CD14-positive monocyte (primary cell): Measurements from ENCODE around the gene CDC25B. TPM values are rescaled to one million over a fixed set of nuclear protein-coding genes. Genes with fewer than 3 reads are reported as not detected.

Experiments
- DNase-seq, 3 donors: peaks; one replicate each; pipeline ENCODE4 v3.0.0-alpha.2; 2011 to 2022
- H2AFZ ChIP-seq: 2 replicates; pipeline ENCODE4 v1.6.0; 2012; ENCODE audit warnings: mild to moderate bottlenecking, low read depth, low read length, inconsistent platforms; ENCODE audit not compliant: insufficient read depth, poor library complexity, severe bottlenecking
- H3K27ac ChIP-seq, 2 donors: 1 replicate in 1 of 2; 2 replicates in 1 of 2; pipeline ENCODE4 v1.5.1; 2012 to 2013; ENCODE audit warnings: low read length in 2 of 2, control low read depth in 1 of 2, inconsistent platforms in 1 of 2, low read depth in 1 of 2, mild to moderate bottlenecking in 1 of 2
- H3K27me3 ChIP-seq, 2 donors: one replicate each; pipeline versions ENCODE4 v1.6.0 to v1.6.1; 2011 to 2013; ENCODE audit warnings: low read length in 2 of 2; ENCODE audit not compliant: control insufficient read depth in 2 of 2, insufficient read depth in 2 of 2
- H3K36me3 ChIP-seq, 2 donors: replicated peaks in 1 of 2; 1 replicate in 1 of 2; 2 replicates in 1 of 2; pipeline versions ENCODE4 v1.5.1 to v1.6.1; 2012 to 2013; ENCODE audit warnings: low read length in 2 of 2, control low read depth in 1 of 2, inconsistent platforms in 1 of 2, mild to moderate bottlenecking in 1 of 2; ENCODE audit not compliant: insufficient read depth in 2 of 2, control insufficient read depth in 1 of 2
- H3K4me1 ChIP-seq, 2 donors: 1 replicate in 1 of 2; 2 replicates in 1 of 2; pipeline versions ENCODE4 v1.5.1 to v1.6.1; 2012 to 2013; ENCODE audit warnings: low read length in 2 of 2, control low read depth in 1 of 2, inconsistent platforms in 1 of 2, mild to moderate bottlenecking in 1 of 2, moderate library complexity in 1 of 2; ENCODE audit not compliant: insufficient read depth in 2 of 2, control insufficient read depth in 1 of 2
- H3K4me2 ChIP-seq: replicated peaks from 2 replicates; pipeline ENCODE3; 2012; ENCODE audit warnings: low read length, moderate library complexity, mild to moderate bottlenecking; ENCODE audit not compliant: poor library complexity, severe bottlenecking; ENCODE audit errors: extremely low read depth
- H3K4me3 ChIP-seq, 3 experiments: fragments of 200-600 bp in 1 of 3; sonication (generic) in 1 of 3; replicated peaks in 1 of 3; 1 replicate in 2 of 3; 2 replicates in 1 of 3; pipeline ENCODE4 v1.5.1; 2011 to 2013; ENCODE audit warnings: low read length in 3 of 3, mild to moderate bottlenecking in 3 of 3, control low read depth in 2 of 3, low read depth in 2 of 3, inconsistent platforms in 1 of 3, moderate library complexity in 1 of 3
- H3K79me2 ChIP-seq: 2 replicates; pipeline ENCODE4 v1.6.0; 2012; ENCODE audit warnings: mild to moderate bottlenecking, control low read depth, inconsistent platforms, low read length, moderate library complexity; ENCODE audit not compliant: insufficient read depth
- H3K9ac ChIP-seq: 2 replicates; pipeline ENCODE4 v1.6.0; 2017; ENCODE audit warnings: low read length, mild to moderate bottlenecking; ENCODE audit not compliant: insufficient read depth, poor library complexity, severe bottlenecking
- H3K9me3 ChIP-seq, 2 donors: replicated peaks in 1 of 2; 1 replicate in 1 of 2; 2 replicates in 1 of 2; pipeline versions ENCODE4 v1.5.1 to v1.6.1; 2012 to 2013; ENCODE audit warnings: low read length in 2 of 2, control low read depth in 1 of 2; ENCODE audit not compliant: control insufficient read depth in 1 of 2, insufficient read depth in 1 of 2
- H4K20me1 ChIP-seq: 2 replicates; pipeline ENCODE4 v1.6.0; 2012; ENCODE audit warnings: mild to moderate bottlenecking, low read length, control low read depth, moderate library complexity; ENCODE audit not compliant: insufficient read depth
- H3K27ac Mint-ChIP-seq, 7 donors: one replicate each; pipeline ENCODE4 v1.8.0; 2020; ENCODE audit warnings: mild to moderate bottlenecking in 7 of 7, mixed read lengths in 7 of 7, moderate library complexity in 6 of 7, inconsistent platforms in 2 of 7
- H3K27me3 Mint-ChIP-seq, 3 donors: one replicate each; pipeline ENCODE4 v1.8.0; 2021 to 2022; ENCODE audit warnings: low read depth in 3 of 3, mild to moderate bottlenecking in 3 of 3, mixed read lengths in 3 of 3, moderate library complexity in 3 of 3, inconsistent platforms in 1 of 3
- H3K36me3 Mint-ChIP-seq, 2 donors: one replicate each; pipeline ENCODE4 v1.8.0; 2020; ENCODE audit warnings: mixed read lengths in 2 of 2, inconsistent platforms in 1 of 2, mild to moderate bottlenecking in 1 of 2
- H3K4me1 Mint-ChIP-seq: one replicate; pipeline ENCODE4 v1.8.0; 2020; ENCODE audit warnings: mild to moderate bottlenecking, mixed read lengths
- H3K4me3 Mint-ChIP-seq, 2 donors: one replicate each; pipeline ENCODE4 v1.8.0; 2020; ENCODE audit warnings: mild to moderate bottlenecking in 2 of 2, mixed read lengths in 2 of 2, moderate library complexity in 1 of 2
- H3K9me3 Mint-ChIP-seq, 7 donors: one replicate each; pipeline ENCODE4 v1.8.0; 2020 to 2022; ENCODE audit warnings: mixed read lengths in 7 of 7, mild to moderate bottlenecking in 6 of 7, moderate library complexity in 6 of 7, inconsistent platforms in 2 of 7
- WGBS: methylation state at CpG from one replicate; pipeline ENCODE4 v1.1.5; 2013; ENCODE audit warnings: missing lambda C conversion rate; ENCODE audit not compliant: insufficient coverage; 5-methylcytosine and 5-hydroxymethylcytosine counted together
- intact Hi-C, 2 donors: fragments of 100-400 bp; cut with micrococcal nuclease; formaldehyde crosslinking; loops; one replicate each; pipeline versions ENCODE4 v1.15.0 to v1.15.1; 2023
- polyA plus RNA-seq, 3 donors: library from polyadenylated mRNA; depleted of rRNA in 1 of 3; unstranded in 2 of 3; stranded (reverse) in 1 of 3; fragments of 300-500 nt in 2 of 3; fragments of >200 nt in 1 of 3; fragmentation: Illumina TruSeq in 2 of 3; gene quantifications; 1 replicate in 2 of 3; 2 replicates in 1 of 3; pipeline ENCODE4 v1.2.3, GENCODE V29; 2012 to 2021
- TF ChIP-seq, protein P1 (sequence below): fragments of 200-600 bp; IDR thresholded peaks from one replicate; pipeline ENCODE4 v1.8.0; 2022; ENCODE audit warnings: antibody characterized with exemption, mild to moderate bottlenecking

The CDC25B gene
- polyA plus RNA-seq, 3 donors, result 3.6 to 35.6 (median 4.0) TPM

DNA sequence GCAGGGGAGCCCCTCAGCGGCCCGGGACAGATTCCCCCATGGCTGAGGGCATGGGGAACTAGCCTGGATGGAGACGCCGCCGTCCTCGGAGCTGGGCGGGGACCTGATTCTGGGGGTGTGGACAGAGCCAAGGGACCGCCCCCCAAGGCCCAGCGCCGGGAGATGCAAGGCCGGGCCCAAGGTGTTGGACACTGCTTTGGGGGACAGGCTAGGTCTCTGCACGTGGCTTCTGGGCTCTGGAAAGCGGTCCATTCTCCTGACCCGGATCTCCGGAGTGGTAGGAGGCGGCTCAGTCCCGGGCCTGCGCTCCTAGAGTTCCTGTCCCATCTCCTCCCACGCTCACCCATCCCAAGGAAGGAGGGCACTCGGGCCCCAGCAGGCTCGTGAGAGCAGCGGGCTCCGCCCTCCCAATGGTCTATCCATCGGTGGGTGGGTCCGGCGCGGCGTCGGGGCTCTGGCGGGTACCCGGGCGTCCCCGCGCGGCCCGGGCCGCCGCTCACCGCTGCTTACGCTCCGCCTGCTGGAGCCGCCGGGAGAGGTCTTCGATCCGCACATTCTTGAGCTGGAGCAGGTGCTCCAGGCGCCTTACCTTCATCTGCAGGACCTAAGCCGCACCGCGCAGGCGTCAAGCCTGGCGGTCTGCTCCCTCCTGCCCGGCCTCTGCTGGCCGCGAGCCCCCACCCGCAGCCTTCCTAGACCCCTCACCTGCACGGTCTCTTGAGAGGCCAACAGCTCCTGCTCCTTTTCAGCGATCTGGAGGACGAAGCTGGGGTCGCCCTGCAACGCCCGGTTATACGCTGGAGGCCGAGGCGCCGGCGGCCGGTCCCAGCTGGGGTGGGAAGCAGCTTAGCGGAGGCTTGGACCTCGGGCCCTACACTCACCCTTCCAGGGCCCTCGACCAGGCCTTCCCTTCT is 18.1 kb upstream of the CDC25B start:
- intact Hi-C loops, result no loop called here
- WGBS, result 2% methylated on average over 69 of the region's 70 CpGs
- peaks cover 0 to 10% (median 4%) of the 10 kb centered on the region in 7 donors for H3K9me3 Mint-ChIP-seq
- no peak overlapping the region for H3K27ac ChIP-seq
- peak overlapping the region; percentile 95 for H3K4me2 ChIP-seq
- H3K27me3 Mint-ChIP-seq, result peaks cover 27 to 37% (median 28%) of the 10 kb centered on the region in 3 donors
- H3K9me3 ChIP-seq, result peaks cover 10% of the 10 kb centered on the region in 2 donors
- TF ChIP-seq, protein P1, sequence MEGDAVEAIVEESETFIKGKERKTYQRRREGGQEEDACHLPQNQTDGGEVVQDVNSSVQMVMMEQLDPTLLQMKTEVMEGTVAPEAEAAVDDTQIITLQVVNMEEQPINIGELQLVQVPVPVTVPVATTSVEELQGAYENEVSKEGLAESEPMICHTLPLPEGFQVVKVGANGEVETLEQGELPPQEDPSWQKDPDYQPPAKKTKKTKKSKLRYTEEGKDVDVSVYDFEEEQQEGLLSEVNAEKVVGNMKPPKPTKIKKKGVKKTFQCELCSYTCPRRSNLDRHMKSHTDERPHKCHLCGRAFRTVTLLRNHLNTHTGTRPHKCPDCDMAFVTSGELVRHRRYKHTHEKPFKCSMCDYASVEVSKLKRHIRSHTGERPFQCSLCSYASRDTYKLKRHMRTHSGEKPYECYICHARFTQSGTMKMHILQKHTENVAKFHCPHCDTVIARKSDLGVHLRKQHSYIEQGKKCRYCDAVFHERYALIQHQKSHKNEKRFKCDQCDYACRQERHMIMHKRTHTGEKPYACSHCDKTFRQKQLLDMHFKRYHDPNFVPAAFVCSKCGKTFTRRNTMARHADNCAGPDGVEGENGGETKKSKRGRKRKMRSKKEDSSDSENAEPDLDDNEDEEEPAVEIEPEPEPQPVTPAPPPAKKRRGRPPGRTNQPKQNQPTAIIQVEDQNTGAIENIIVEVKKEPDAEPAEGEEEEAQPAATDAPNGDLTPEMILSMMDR, result no peak
- peak overlapping the region; percentile 40 to 78 (median 46) for H3K4me3 ChIP-seq
- peaks cover 31% of the 10 kb centered on the region in 2 donors for H3K4me1 ChIP-seq
- H3K9ac ChIP-seq, result peak overlapping the region; percentile 43
- H3K36me3 Mint-ChIP-seq, result peaks cover 3% of the 10 kb centered on the region in 2 donors
- H4K20me1 ChIP-seq, result peaks cover 23% of the 10 kb centered on the region
- peak overlapping the region; percentile 89 to 97 for H3K4me3 Mint-ChIP-seq
- peaks cover 45% of the 10 kb centered on the region for H3K4me1 Mint-ChIP-seq
- no peaks in the 10 kb centered on the region for H3K79me2 ChIP-seq
- no peaks in the 10 kb centered on the region for H3K36me3 ChIP-seq
- peaks cover 17 to 23% of the 10 kb centered on the region in 2 donors for H3K27me3 ChIP-seq
- peak overlapping the region; percentile 91 for H2AFZ ChIP-seq
- peak overlapping the region in 2 of 7 donors; percentile 15 to 66 for H3K27ac Mint-ChIP-seq
- peak; percentile 36 to 58 (median 40) for DNase-seq

DNA sequence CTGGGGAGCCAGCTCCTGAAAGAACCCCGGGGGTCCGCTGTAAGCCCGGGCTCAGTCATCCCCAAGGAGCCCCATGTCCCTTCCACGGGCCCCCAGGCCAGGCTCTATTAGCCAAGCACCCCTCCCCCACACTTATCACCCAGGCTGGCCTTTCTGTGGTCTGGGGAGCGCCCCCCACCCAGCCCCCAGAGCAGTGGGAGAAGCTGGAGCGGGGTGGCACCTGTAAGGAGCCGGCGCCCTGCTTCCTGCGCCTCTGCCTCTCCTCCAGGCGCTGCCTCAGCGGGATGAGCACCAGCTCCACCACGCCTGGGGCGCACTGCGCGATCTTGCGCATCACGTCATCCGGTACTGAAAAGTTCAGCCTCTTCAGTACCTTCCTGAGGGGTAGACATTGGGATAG is 17.1 kb upstream of the CDC25B start:
- H3K27me3 Mint-ChIP-seq, result peaks cover 27 to 37% (median 28%) of the 10 kb centered on the region in 3 donors
- WGBS, result 37% methylated on average over 16 of the region's 18 CpGs
- H4K20me1 ChIP-seq, result peaks cover 33% of the 10 kb centered on the region
- peaks cover 31 to 40% of the 10 kb centered on the region in 2 donors for H3K4me1 ChIP-seq
- no peak overlapping the region for H2AFZ ChIP-seq
- peaks cover 7% of the 10 kb centered on the region for H3K79me2 ChIP-seq
- H3K27ac Mint-ChIP-seq, result no peak overlapping the region
- peak overlapping the region; percentile 89 to 97 for H3K4me3 Mint-ChIP-seq
- H3K36me3 Mint-ChIP-seq, result peaks cover 4 to 9% of the 10 kb centered on the region in 2 donors
- TF ChIP-seq, protein P1, result no peak
- intact Hi-C loops, result no loop called here
- peaks cover 52% of the 10 kb centered on the region for H3K4me1 Mint-ChIP-seq
- H3K27me3 ChIP-seq, result peaks cover 17 to 23% of the 10 kb centered on the region in 2 donors
- no peak overlapping the region for H3K9ac ChIP-seq
- H3K36me3 ChIP-seq, result peaks cover 3 to 7% of the 10 kb centered on the region in 2 donors
- H3K27ac ChIP-seq, result no peak overlapping the region
- peaks cover 0 to 10% (median 4%) of the 10 kb centered on the region in 7 donors for H3K9me3 Mint-ChIP-seq
- H3K4me2 ChIP-seq, result no peak overlapping the region
- no peak overlapping the region for H3K4me3 ChIP-seq
- no peak for DNase-seq
- H3K9me3 ChIP-seq, result peaks cover 10% of the 10 kb centered on the region in 2 donors
